GM12878 (cell line): ENCODE results near the gene PLEKHA7. TPM values are rescaled to one million over a fixed set of nuclear protein-coding genes. Genes with fewer than 3 reads are reported as not detected.

Experiments used
- ATAC-seq: fragments of 200-7000 bp; cut with Tn5 transposase; 3 replicates; pipeline ENCODE4 v1.9.1; 2020; ENCODE audit warnings: mild to moderate bottlenecking, moderate library complexity
- BruUV-seq: library from RNA; stranded (reverse); fragments of 400-500 nt; replicated peaks from 2 replicates; lab custom pipeline; 2021; lab: Mats Ljungman, UMichigan
- CTCF ChIA-PET: fragments of 300-600 bp; sonication (Branson Sonifier 250); formaldehyde crosslinking; extraction: SDS; loops from one replicate; lab custom pipeline; 2021; ENCODE audit warnings: inconsistent platforms; lab: Yijun Ruan, JAX
- POLR2A ChIA-PET: fragments of 350-600 bp; formaldehyde crosslinking; extraction: SDS; loops from one replicate; lab custom pipeline; 2021; ENCODE audit warnings: inconsistent platforms; lab: Charles Lee
- RAD21 ChIA-PET: fragments of 300-600 bp; sonication (Branson Sonifier 250); formaldehyde crosslinking; loops from one replicate; lab custom pipeline; 2023; ENCODE audit warnings: antibody characterized with exemption; ENCODE audit not compliant: unreplicated experiment; lab: Charles Lee
- SMC1A ChIA-PET: fragments of 300-600 bp; sonication (Branson Sonifier 250); formaldehyde crosslinking; loops from one replicate; lab custom pipeline; 2023; ENCODE audit not compliant: unreplicated experiment, uncharacterized antibody; lab: Charles Lee
- DNase-seq: peaks from one replicate; pipeline ENCODE4 v3.0.0-alpha.2; 2011; ENCODE audit warnings: low read depth, low spot score
- FAIRE-seq: peaks from 3 replicates; lab custom pipeline; 2011; peaks lifted over from hg19 to GRCh38; lab: Jason Lieb, UNC
- H2AFZ ChIP-seq: 2 replicates; pipeline ENCODE4 v1.6.0; 2011; ENCODE audit warnings: low read depth, low read length, control low read depth; ENCODE audit not compliant: control insufficient read depth
- H3K27ac ChIP-seq: 2 replicates; pipeline ENCODE4 v1.5.1; 2011; ENCODE audit warnings: control low read depth; ENCODE audit not compliant: control insufficient read depth, insufficient read depth
- H3K27me3 ChIP-seq, 2 experiments: replicated peaks in 1 of 2; 2 replicates each; pipeline versions ENCODE4 v1.6.0 to v1.6.1; 2011; ENCODE audit warnings: low read length in 1 of 2; ENCODE audit not compliant: control insufficient read depth in 2 of 2, insufficient read depth in 2 of 2
- H3K36me3 ChIP-seq, 2 experiments: 2 replicates each; pipeline ENCODE4 v1.5.1; 2011; ENCODE audit warnings: low read length in 1 of 2; ENCODE audit not compliant: control insufficient read depth in 2 of 2, insufficient read depth in 2 of 2
- H3K4me1 ChIP-seq: 2 replicates; pipeline ENCODE4 v1.6.1; 2011; ENCODE audit warnings: mild to moderate bottlenecking, low read length, moderate library complexity, mixed read lengths; ENCODE audit not compliant: control insufficient read depth, insufficient read depth
- H3K4me2 ChIP-seq: 2 replicates; pipeline ENCODE4 v1.6.0; 2011; ENCODE audit warnings: control low read depth; ENCODE audit not compliant: control insufficient read depth, insufficient read depth
- H3K4me3 ChIP-seq: fragments of 200-600 bp; sonication (generic); 2 replicates; pipeline ENCODE4 v1.5.1; 2016
- H3K79me2 ChIP-seq: 2 replicates; pipeline ENCODE4 v1.6.0; 2011; ENCODE audit warnings: low read length; ENCODE audit not compliant: control insufficient read depth, insufficient read depth
- H3K9ac ChIP-seq: 2 replicates; pipeline ENCODE4 v1.8.0; 2011; ENCODE audit warnings: low read length, control low read depth, mixed read lengths; ENCODE audit not compliant: control insufficient read depth, insufficient read depth
- H3K9me3 ChIP-seq: replicated peaks from 3 replicates; pipeline ENCODE4 v1.5.1; 2011; ENCODE audit warnings: mild to moderate bottlenecking, low read length; ENCODE audit not compliant: control insufficient read depth, insufficient read depth
- H4K20me1 ChIP-seq: 2 replicates; pipeline ENCODE4 v1.6.0; 2011; ENCODE audit not compliant: control insufficient read depth, insufficient read depth
- BACH1 ChIP-seq: fragments of 450-650 bp; IDR thresholded peaks from 2 replicates; pipeline ENCODE4 v1.6.1; 2017; ENCODE audit warnings: mild to moderate bottlenecking, borderline replicate concordance
- BRCA1 ChIP-seq: IDR thresholded peaks from 2 replicates; pipeline ENCODE4 v1.6.1; 2011; ENCODE audit warnings: low read depth, low read length, improper control_type of control experiment
- CHD2 ChIP-seq: IDR thresholded peaks from 2 replicates; pipeline ENCODE4 v1.6.1; 2011; ENCODE audit warnings: low read depth, low read length, improper control_type of control experiment, borderline replicate concordance
- E2F8 ChIP-seq: fragments of 450-650 bp; IDR thresholded peaks from 2 replicates; pipeline ENCODE4 v1.6.1; 2018; ENCODE audit warnings: mild to moderate bottlenecking, low read depth, moderate library complexity; ENCODE audit not compliant: partially characterized antibody
- FOS ChIP-seq: IDR thresholded peaks from 3 replicates; pipeline ENCODE4 v1.6.1; 2011; ENCODE audit warnings: borderline replicate concordance; ENCODE audit not compliant: insufficient read length; ENCODE audit errors: extremely low read depth
- GABPA ChIP-seq: IDR thresholded peaks from 2 replicates; pipeline ENCODE4 v1.6.1; 2014; ENCODE audit warnings: antibody characterized with exemption, low read depth, mild to moderate bottlenecking, inconsistent platforms
- HDGF ChIP-seq: fragments of 450-650 bp; IDR thresholded peaks from 2 replicates; pipeline ENCODE4 v1.6.1; 2016; ENCODE audit warnings: antibody characterized with exemption
- IKZF1 ChIP-seq: fragments of 450-650 bp; conservative IDR thresholded peaks from 2 replicates; pipeline ENCODE4 v1.6.1; 2017; ENCODE audit warnings: antibody characterized with exemption, mild to moderate bottlenecking
- MAX ChIP-seq: IDR thresholded peaks from 2 replicates; pipeline ENCODE4 v1.6.1; 2012; ENCODE audit warnings: low read depth, low read length, improper control_type of control experiment
- MYB ChIP-seq: fragments of 150-350 bp; IDR thresholded peaks from 2 replicates; pipeline ENCODE4 v1.6.1; 2014; ENCODE audit warnings: mild to moderate bottlenecking, low read depth, low read length, borderline replicate concordance
- NFIC ChIP-seq: IDR thresholded peaks from 2 replicates; pipeline ENCODE4 v1.6.1; 2012; ENCODE audit warnings: low read depth, mild to moderate bottlenecking, inconsistent platforms, low read length, moderate library complexity
- PML ChIP-seq: IDR thresholded peaks from 2 replicates; pipeline ENCODE4 v1.6.1; 2012; ENCODE audit warnings: low read length, inconsistent platforms
- PRDM15 ChIP-seq: fragments of 450-650 bp; formaldehyde crosslinking; IDR thresholded peaks from 2 replicates; pipeline ENCODE4 v1.4.0; 2020; ENCODE audit warnings: mild to moderate bottlenecking, moderate library complexity
- TCF3 ChIP-seq: IDR thresholded peaks from 2 replicates; pipeline ENCODE4 v1.6.1; 2012; ENCODE audit warnings: low read depth, mild to moderate bottlenecking, low read length, borderline replicate concordance; ENCODE audit not compliant: insufficient read depth
- TCF7 ChIP-seq: IDR thresholded peaks from 2 replicates; pipeline ENCODE4 v1.6.1; 2014; ENCODE audit warnings: antibody characterized with exemption, borderline replicate concordance
- YBX1 ChIP-seq: fragments of 450-650 bp; IDR thresholded peaks from 2 replicates; pipeline ENCODE4 v1.6.1; 2016; ENCODE audit warnings: antibody characterized with exemption
- WGBS: methylation state at CpG from one replicate; pipeline ENCODE4 v1.1.6; 2016; ENCODE audit warnings: low lambda C conversion rate; ENCODE audit not compliant: insufficient replicate concordance, insufficient coverage; ENCODE audit errors: missing lambda C conversion rate; 5-methylcytosine and 5-hydroxymethylcytosine counted together
- in situ Hi-C: fragments of 300-500 bp; cut with MboI; formaldehyde crosslinking; loops from 9 replicates; pipeline ENCODE4 v1.14.3; 2018; ENCODE audit warnings: mixed read lengths
- intact Hi-C: fragments of 100-400 bp; cut with micrococcal nuclease; formaldehyde crosslinking; loops from one replicate; pipeline ENCODE4 v1.14.2; 2022; ENCODE audit not compliant: unreplicated experiment
- polyA plus RNA-seq, 11 experiments: library from polyadenylated mRNA; depleted of rRNA in 4 of 11; unstranded in 6 of 11; stranded (reverse) in 5 of 11; fragments of >200 nt; fragmentation: Nextera tagmentation in 4 of 11; fragmentation: Illumina TruSeq in 1 of 11; extraction: Ambion mirVana in 4 of 11; extraction: Trizol in 1 of 11; gene quantifications; 1 replicate in 1 of 11; 2 replicates in 10 of 11; pipeline versions ENCODE4 v1.2.1 to v1.2.3, GENCODE V29; 2011 to 2016; ENCODE audit warnings: inconsistent platforms in 2 of 11, missing spikeins in 2 of 11, low read depth in 1 of 11
- total RNA-seq, 4 experiments: library from RNA; depleted of rRNA in 3 of 4; stranded (reverse); fragments of >200 nt in 3 of 4; fragmentation: Illumina TruSeq in 1 of 4; extraction: Trizol in 1 of 4; gene quantifications; 2 replicates each; pipeline versions ENCODE4 v1.2.1 to v1.2.3, GENCODE V29; 2013 to 2021

The PLEKHA7 gene
- total and polyA plus RNA-seq, 10 of the 15 experiments (the other 5 are each of a cell fraction or from before 2014, with no cell fraction given) = 0.45 to 5.3 (median 2.1) TPM

DNA sequence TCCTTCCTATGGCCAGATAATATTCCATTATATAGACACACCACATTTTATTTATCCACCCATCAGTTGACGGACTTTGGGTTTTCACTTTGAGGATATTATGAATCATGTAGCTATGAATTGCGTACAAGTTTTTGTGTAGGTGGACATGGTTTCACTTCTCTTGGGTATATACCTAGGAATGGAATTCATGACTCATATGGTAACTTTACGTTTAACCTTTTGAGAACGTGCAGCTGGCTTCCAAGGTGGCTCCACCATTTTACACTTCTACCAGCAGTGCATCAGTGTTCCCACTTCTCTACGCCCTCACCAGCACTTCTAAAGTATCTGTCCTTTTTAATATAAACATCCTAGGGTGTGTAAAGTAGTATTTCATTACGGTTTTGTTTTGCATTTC is 112.0 kb downstream of the PLEKHA7 start:
- FAIRE-seq = peak; percentile 73
- TF ChIP-seq BRCA1 = no peak
- TF ChIP-seq PML = peak; percentile 85
- TF ChIP-seq MYB = peak; percentile 70; the same call in 1 of the 2 replicates
- no peak for TF ChIP-seq FOS
- peak; percentile 92; the same call in 1 of the 2 replicates for TF ChIP-seq BACH1
- TF ChIP-seq TCF3 = peak; percentile 98
- no peak for TF ChIP-seq PRDM15 (CRISPR knock-in tag)
- no peak for TF ChIP-seq YBX1
- TF ChIP-seq CHD2 = peak; percentile 81; the same call in 1 of the 2 replicates
- TF ChIP-seq E2F8 = peak; percentile 76
- TF ChIP-seq NFIC = peak; percentile 99
- peak; percentile 99 for TF ChIP-seq IKZF1
- peak; percentile 59 for TF ChIP-seq GABPA
- TF ChIP-seq MAX = no peak
- no peak for TF ChIP-seq HDGF
- TF ChIP-seq TCF7 = peak; percentile 37; the same call in 1 of the 2 replicates

More for the DNA sequence above, 112.0 kb downstream of the PLEKHA7 start:
- CTCF ChIA-PET = interaction anchor here (1.0 to 3.5 kb wide), 11 partner anchors 8 to 176 kb away, joined by 3 to 21 read pairs (median 5); no protein-coding TSS in a partner anchor
- POLR2A ChIA-PET = interaction anchor here (0.7 to 2.4 kb wide), 7 partner anchors 9 to 175 kb away, joined by 3 to 21 read pairs (median 7); partner anchors contain the start of gene RPS13
- 1% methylated on average over 6 of the region's 6 CpGs for WGBS
- ATAC-seq = peak; percentile 88
- intact Hi-C loops = no loop called here
- H3K4me1 ChIP-seq = peaks cover 31% of the 10 kb centered on the region
- H4K20me1 ChIP-seq = no peaks in the 10 kb centered on the region
- peak; percentile 88 for DNase-seq
- H3K27me3 ChIP-seq = no peaks in the 10 kb centered on the region
- H2AFZ ChIP-seq = peak overlapping the region; percentile 54
- in situ Hi-C loops = no loop called here
- peak overlapping the region; percentile 58 for H3K9ac ChIP-seq
- RAD21 ChIA-PET = interaction anchor here (1.0 to 5.3 kb wide), 13 partner anchors 7 to 175 kb away, joined by 3 to 30 read pairs (median 5); partner anchors contain the start of gene RPS13
- SMC1A ChIA-PET = interaction anchor here (0.6 to 5.8 kb wide), 15 partner anchors 9 to 81 kb away, joined by 3 to 82 read pairs (median 6); no protein-coding TSS in a partner anchor
- no peaks in the 10 kb centered on the region for H3K36me3 ChIP-seq
- H3K27ac ChIP-seq = peak overlapping the region; percentile 92
- peak overlapping the region; percentile 56 for H3K4me2 ChIP-seq
- H3K79me2 ChIP-seq = no peaks in the 10 kb centered on the region
- BruUV-seq = no TSS peak
- H3K4me3 ChIP-seq = no peak overlapping the region
- no peaks in the 10 kb centered on the region; the same call in 2 of the 3 replicates for H3K9me3 ChIP-seq
